ENCODE data around the gene ITIH4.

DNA sequence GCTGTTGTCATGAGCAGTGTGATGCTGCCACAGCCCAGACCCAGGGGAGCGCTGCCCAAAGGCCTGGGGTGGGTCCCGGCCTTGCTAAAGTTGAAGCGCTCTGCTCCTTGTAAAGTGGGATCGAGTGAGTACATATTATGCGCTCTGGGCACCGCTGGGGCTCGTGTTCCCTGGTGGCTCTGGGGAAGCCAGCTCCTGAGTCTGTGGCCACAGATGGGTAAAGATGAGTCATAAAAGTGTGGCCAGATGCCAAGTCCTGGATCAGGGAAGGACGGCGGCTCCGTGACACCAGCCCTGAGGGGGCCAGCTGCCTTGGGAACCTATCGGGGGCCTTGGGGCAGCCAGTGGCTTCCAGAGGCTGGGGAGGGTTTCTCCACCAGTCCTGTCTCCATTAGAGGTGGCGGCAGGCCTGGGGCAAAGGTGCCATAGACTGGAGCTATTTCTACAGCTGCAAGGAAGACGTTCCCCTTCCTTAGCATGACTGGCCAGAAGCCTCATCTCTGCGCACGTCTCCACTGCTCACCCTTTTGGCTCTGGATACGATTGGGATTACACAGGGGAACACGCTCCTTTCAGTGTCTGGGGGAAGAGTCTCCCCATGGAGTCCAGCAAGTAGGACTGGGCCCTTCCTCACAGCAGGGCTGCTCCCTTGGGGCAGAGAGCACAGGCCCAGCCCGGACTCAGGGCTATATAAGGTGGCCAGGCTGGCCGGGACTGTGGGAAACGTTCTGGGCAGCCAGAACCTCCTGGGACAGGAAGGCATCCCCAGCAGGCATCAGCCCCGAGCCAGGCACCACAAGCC lies 1.2 kb upstream of the ITIH4 start:
- TF ChIP-seq, protein P1, sequence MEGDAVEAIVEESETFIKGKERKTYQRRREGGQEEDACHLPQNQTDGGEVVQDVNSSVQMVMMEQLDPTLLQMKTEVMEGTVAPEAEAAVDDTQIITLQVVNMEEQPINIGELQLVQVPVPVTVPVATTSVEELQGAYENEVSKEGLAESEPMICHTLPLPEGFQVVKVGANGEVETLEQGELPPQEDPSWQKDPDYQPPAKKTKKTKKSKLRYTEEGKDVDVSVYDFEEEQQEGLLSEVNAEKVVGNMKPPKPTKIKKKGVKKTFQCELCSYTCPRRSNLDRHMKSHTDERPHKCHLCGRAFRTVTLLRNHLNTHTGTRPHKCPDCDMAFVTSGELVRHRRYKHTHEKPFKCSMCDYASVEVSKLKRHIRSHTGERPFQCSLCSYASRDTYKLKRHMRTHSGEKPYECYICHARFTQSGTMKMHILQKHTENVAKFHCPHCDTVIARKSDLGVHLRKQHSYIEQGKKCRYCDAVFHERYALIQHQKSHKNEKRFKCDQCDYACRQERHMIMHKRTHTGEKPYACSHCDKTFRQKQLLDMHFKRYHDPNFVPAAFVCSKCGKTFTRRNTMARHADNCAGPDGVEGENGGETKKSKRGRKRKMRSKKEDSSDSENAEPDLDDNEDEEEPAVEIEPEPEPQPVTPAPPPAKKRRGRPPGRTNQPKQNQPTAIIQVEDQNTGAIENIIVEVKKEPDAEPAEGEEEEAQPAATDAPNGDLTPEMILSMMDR (IDR thresholded peaks at IDR 0.05) = no peak
- no peak for TF ChIP-seq POLR2A (IDR thresholded peaks at IDR 0.05)

Measured in thyroid gland (tissue), 4 donors.